NCI-H2227 treated with DMSO at 0.1 percent for 48 hours (cell line): ENCODE results near the gene IRX4.

Experiments used
- DNase-seq: peaks from one replicate; lab custom pipeline; 2025; lab: John Stamatoyannopoulos, UW

The IRX4 gene

DNA sequence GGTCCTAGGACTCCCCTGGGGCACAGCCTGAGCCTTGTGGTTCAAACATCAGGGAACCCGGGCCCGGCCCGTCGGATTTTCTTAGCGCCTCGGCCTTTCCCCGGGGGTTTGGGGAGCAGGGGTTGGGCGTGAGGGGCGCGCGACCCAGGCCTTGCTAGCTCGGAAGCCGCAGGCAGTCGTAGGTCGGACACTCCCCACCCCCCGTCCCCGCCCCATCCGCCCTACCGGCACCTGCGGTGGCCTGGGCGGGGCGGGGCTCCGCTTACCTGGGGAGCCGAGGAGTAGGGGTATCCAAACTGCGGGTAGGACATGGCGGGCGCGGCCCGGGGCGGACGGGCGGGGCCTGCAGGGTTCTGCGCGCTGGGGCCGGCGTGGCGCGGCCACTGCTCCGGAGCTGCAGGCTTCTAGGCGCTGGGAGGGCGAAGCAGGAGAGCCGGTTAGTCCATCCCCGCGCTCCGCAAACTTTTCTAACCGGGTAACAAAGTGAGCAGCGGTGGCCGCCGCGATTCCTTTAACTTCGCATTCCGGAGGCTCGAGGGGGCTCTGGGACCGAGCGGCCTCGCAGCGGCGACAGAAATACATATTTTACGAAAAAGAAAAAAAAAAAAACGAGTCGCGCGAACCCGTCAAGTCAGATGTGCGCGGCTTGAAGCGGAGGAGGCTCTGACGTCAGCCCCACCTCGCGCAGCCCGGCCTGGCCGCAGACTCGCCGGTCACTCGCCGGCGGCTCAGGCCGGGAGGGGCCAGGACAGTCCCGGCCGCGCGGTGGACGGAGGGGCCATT, at the start of gene IRX4:
Gene IRX4, minus strand, starts transcription at position 589 of the 783 bp plus-strand sequence. Its CDS starts 278 bp downstream, at position 311.
- no peak for DNase-seq

DNA sequence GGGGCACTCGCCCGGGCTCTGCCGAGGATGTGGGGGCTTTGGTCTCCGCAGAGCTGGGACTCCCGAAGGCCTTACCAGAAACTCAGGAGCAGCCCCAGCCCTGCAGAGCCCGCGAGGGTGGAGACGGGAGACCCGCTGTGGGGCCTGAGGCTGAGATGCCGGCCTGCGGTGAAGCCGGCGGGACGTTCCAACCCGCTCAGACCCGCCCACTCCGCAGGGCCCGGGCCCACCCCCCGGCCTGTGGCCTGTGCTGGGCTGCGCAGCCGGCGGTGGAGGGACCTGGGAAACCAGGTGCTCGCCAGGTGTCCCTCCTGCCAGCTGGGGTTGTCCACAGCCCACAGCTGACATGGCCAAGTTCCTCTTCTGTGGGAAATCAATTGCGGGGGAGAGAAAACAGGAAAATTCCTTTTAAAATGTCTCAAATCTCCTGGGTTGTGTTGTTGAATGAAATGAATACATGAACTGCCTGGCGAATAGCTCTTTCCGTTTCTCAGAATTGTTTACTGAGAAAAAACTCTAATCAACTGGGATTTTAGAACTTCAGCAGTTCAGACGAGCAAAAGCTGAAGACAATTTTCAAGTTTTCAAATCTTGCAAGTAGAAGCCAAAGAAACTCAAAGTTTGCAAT, 49.0 kb upstream of the IRX4 start:
- no peak for DNase-seq

- DNase-seq, result peak; percentile 3
Observed at GRCh38 chr5:1930880-1931603, 48.3 kb upstream of the IRX4 start.

- DNase-seq, result no peak
Observed at GRCh38 chr5:1930501-1930879, 47.8 kb upstream of the IRX4 start.

DNA sequence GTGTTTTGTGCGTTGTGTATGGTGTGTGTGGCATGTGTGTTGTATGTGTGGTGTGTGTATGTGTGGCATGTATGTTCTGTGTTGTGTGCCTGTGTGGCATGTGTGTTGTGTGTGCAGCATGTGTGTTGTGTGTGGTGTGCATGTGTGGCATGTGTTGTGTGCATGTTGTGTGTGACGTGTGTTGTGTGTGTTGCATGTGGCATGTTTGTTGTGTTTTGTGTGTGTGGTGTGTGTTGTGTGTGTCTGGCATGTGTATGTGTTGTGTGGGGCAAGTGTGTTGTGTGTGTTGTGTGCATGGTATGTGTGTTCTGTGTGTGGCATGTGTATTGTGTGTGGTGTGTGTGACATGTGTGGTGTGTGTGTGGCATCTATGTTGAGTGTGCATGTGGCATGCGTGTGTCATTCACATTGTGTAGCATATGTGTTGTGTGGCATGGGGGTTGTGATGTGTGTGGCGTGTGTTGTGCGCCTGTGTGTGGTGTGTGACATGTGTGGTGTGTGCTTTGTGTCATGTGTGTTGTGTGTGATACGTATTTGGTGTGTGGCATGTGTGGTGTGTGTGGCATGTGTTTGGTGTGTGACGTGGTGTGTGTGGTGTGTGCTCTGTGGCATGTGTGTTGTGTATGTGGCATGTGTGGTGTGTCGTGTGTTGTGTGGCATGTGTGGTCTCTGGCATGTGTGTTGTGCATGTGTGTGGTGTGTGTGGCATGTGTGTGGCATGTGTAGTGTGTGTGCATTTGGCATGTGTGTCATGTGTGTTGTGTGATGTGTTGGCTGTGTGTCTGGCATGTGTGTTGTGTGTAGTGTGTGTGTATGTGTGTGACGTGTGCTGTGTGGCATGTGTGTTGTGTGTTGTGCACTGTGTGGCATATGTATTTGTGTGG, 46.6 kb upstream of the IRX4 start:
- no peak for DNase-seq

- DNase-seq, result no peak
Observed at GRCh38 chr5:1926471-1927341, 44.0 kb upstream of the IRX4 start.

DNA sequence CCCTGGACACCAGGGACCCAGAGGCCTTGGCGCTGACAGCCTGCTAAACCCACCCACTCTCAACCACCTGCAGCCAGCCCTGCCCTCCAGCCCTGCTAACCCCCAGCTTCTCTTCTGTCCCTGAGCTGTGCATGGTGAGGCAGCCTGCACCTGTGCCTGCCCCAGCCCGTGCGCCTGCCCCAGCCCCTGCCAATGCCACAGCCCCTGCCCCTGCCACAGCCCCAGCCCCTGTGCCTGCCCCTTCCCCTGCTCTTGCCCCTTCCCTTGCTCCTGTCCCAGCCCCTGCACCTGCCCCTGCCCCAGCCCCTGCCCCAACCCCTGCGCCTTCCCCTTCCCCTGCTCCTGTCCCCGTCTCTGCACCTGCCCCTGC, 43.3 kb upstream of the IRX4 start:
- no peak for DNase-seq

GRCh38 chr5:1925111-1926070, 42.7 kb upstream of the IRX4 start:
- no peak for DNase-seq

GRCh38 chr5:1923766-1924165, 41.0 kb upstream of the IRX4 start:
- DNase-seq, result no peak

GRCh38 chr5:1923341-1923740, 40.6 kb upstream of the IRX4 start:
- DNase-seq, result no peak

GRCh38 chr5:1921711-1922110, 39.0 kb upstream of the IRX4 start:
- no peak for DNase-seq

DNA sequence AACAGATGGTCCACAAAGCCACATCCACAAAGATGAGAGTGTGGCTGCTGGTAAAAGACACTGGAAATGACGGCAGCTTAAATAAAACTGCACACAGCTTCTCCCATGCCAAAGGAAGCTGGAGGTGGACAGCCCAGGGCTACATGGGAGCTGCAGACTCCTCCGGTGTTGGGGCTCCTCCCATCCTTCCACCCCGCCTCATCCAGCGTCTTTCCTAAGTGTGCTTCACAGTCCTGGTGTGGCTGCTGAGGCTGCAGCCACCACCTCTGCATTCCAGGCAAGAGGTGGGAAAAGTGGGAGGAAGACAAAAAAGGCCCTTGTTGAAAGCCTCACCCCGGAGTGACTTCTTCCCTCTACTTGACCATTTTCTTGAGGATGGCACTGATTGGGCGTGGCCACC, 37.0 kb upstream of the IRX4 start:
- DNase-seq, result no peak

DNA sequence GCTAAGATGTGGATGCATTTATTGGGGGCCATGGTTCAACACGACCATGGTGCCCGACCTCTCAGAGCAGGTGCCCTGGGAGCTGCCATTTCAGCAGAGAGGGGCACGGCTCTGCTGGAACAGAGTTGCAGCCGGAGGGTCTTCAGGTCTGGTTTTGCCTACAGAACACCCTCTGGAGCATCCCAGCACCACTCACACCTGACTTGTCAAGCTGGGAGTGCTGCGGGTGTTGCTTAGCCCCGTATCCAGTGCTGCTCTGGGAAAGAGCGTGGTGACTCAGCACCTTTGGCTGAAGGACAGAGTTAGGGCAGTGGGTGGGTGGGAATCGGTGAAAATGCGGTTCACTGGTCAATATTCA, 36.5 kb upstream of the IRX4 start:
- no peak for DNase-seq

GRCh38 chr5:1918488-1919208, 35.9 kb upstream of the IRX4 start:
- no peak for DNase-seq

GRCh38 chr5:1917830-1918487, 35.2 kb upstream of the IRX4 start:
- no peak for DNase-seq

DNA sequence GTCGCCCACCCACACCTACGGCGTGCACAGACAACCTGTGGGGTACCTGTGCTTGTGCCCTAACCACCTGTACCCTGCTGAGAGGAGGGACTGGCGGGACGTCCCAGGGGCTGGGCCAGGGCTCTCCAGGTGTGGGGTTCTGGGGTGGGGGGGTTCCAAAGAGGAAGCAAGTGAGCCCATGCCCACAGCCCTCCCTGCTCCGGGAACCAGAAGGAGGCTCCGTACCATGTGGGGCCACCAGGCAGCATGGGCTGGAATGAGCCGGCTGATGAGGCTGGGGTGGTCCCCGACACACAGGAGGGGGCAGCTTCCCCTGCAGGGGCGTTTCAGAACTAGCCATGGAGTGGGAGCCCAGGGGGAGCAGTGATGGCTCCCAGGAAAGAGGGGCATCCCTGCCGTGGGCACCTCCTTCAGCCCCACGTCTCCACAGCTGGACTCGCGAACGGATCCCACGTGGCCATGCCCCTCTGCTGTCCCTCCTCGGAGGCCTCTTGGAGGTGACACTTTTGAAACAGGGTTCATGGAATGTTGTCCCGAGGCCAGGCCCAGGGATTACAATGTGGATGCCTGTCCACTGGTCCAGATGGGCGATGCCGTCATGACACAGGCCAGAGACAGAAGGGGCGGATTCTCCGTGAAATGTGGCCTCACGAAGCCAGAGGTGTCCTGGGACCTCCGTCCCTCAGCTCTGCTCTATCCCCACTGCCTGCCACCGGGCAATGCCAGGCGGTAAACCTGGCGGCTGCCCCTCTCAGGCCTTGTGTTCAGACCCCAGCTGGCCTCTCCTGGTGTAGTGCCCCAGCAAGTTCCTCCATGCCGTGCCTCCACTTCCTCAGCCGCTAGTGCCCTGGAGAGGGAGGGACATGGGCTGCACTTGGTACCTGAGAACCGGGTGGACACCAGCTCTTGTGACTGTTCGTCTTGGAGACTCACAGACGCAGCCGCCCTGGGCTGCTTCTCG, 33.6 kb upstream of the IRX4 start:
- no peak for DNase-seq

- DNase-seq, result no peak
Observed at GRCh38 chr5:1915316-1915715, 32.6 kb upstream of the IRX4 start.

DNA sequence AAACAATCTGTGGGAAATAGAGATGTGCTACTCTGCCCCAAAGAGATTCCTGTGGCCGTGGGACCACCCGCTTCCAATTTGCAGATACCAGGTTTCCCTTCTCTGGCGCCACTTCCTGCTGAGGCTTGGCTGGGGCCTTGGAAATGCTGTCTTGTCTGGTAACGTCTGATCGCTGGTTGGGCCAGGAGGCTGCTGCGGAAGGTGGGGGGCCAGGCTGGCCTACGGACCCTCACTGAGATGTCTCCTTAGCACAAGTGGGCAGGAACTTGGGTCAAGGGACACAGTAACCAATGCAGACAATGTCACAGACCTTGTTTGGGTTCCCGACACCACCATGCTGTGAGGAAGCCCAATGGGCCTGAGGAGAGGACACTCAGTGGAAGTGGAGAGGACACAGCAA, 31.7 kb upstream of the IRX4 start:
- no peak for DNase-seq
